Heart left ventricle (tissue), 13 donors: ENCODE data around the gene SFSWAP.

ENCODE experiments used
- CTCF ChIP-seq, 12 donors: fragments of 200-600 bp; sonication (generic) in 4 of 12; IDR thresholded peaks; one replicate each; pipeline versions ENCODE4 v1.5.0 to v1.8.0; 2018 to 2022; ENCODE audit warnings: antibody characterized with exemption in 12 of 12, mild to moderate bottlenecking in 5 of 12
- POLR2A ChIP-seq, 2 donors: fragments of 450-650 bp; IDR thresholded peaks; one replicate each; pipeline ENCODE4 v1.6.1; 2017; ENCODE audit warnings: antibody characterized with exemption in 2 of 2, mild to moderate bottlenecking in 2 of 2, moderate library complexity in 2 of 2
- donor health status: ischemic (EF 13 %, LVEDD 7.1; RV severe dilation, severe dysfunction).
- donor health status: DM: no; HTN: yes; CAD: no.
- donor health status: DM: no; HTN: no; CAD: no.
- donor health status: ischemic (EF 25% LVEDD 6.9; RV normal size, moderate dysfunction).
- donor health status: ischemic (EF 25% LVEDD 5.7; RV mildly dilated, moderate dysfunction).
- donor health status: ischemic (EF 35%, LVEDD 5.7; RV mildly dilated, moderate dysfunction).
- donor health status: nonischemic (EF 11% LVEDD 7.7; RV severe dilation, severe dysfunction).
- donor health status: DM: yes; HTN: yes; CAD: no.
- donor health status: PGD.
- donor health status: ischemic (EF 29% LVEDD 5.4; RV normal size, mild dysfunction).
- donor health status: nonischemic (EF 23%, LVEDD 6.1; RV moderate dilation, normal function).

- TF ChIP-seq CTCF (IDR thresholded peaks at IDR 0.05) = no peak
- no peak for TF ChIP-seq POLR2A (IDR thresholded peaks at IDR 0.05)
Observed at GRCh38 chr12:131702573-131702877, 8.4 kb upstream of the SFSWAP start.
